ENCODE measurements around the gene WNT9A. TPM values are rescaled to one million over a fixed set of nuclear protein-coding genes. Genes with fewer than 3 reads are reported as not detected.

The WNT9A gene
- total and polyA plus RNA-seq, 9 of the 15 experiments (the other 6 are each of a cell fraction or from before 2014, with no cell fraction given), result 0.04 to 0.17 (median 0.10) TPM; not detected in 4

- TF ChIP-seq PHF8 (IDR thresholded peaks at IDR 0.05; ENCODE audit: borderline replicate concordance, low read length), result no peak
- TF ChIP-seq CBX3 (IDR thresholded peaks at IDR 0.05; ENCODE audit: borderline replicate concordance in 1 of 2, low read length in 2 of 2), result no peak; a peak in 1 of 3 replicates
- no peak for TF ChIP-seq FOXO4 (CRISPR knock-in tag; IDR thresholded peaks at IDR 0.05)
- no peak for TF ChIP-seq ZBTB9 (CRISPR knock-in tag; IDR thresholded peaks at IDR 0.05)
- no peak for TF ChIP-seq ZBTB5 (IDR thresholded peaks at IDR 0.05)
- no peak for TF ChIP-seq ZNF311 (CRISPR knock-in tag; IDR thresholded peaks at IDR 0.05)
- no peak for TF ChIP-seq ZNF121 (CRISPR knock-in tag; conservative IDR thresholded peaks at IDR 0.05)
- no peak for TF ChIP-seq ILK (tag; IDR thresholded peaks at IDR 0.05; ENCODE audit: borderline replicate concordance, low read depth)
- no peak for TF ChIP-seq DLX4 (CRISPR knock-in tag; IDR thresholded peaks at IDR 0.05)
- no peak for TF ChIP-seq SP1 (CRISPR knock-in tag; IDR thresholded peaks at IDR 0.05)
- TF ChIP-seq PHB (CRISPR knock-in tag; IDR thresholded peaks at IDR 0.05), result no peak
- no peak for TF ChIP-seq KHSRP (IDR thresholded peaks at IDR 0.05)
- TF ChIP-seq NEUROD1 (IDR thresholded peaks at IDR 0.05; ENCODE audit: borderline replicate concordance, low read depth, low read length, partially characterized antibody), result no peak
- no peak for TF ChIP-seq DNMT1 (IDR thresholded peaks at IDR 0.05)
- no peak for TF ChIP-seq ETS1 (conservative IDR thresholded peaks at IDR 0.05; ENCODE audit: control insufficient read depth, low read depth, low read length)
- peak; percentile 49; the same call in 1 of the 2 replicates for TF ChIP-seq SPI1 (IDR thresholded peaks at IDR 0.05; ENCODE audit: borderline replicate concordance, low read depth, low read length)
- peak; percentile 58 for TF ChIP-seq L3MBTL2 (IDR thresholded peaks at IDR 0.05)
- no peak for TF ChIP-seq NCOA2 (IDR thresholded peaks at IDR 0.05; ENCODE audit: partially characterized antibody in 2 of 2)
- 0 out of 2 replicates have a peak, but pooled peaks have one; percentile 35 for TF ChIP-seq ZNF395 (CRISPR knock-in tag; IDR thresholded peaks at IDR 0.05)
Measured at GRCh38 chr1:227885648-227886502, 61.9 kb downstream of the WNT9A start (continued).
